ENCODE data around the gene FGF10.

FGF10 gene

DNA sequence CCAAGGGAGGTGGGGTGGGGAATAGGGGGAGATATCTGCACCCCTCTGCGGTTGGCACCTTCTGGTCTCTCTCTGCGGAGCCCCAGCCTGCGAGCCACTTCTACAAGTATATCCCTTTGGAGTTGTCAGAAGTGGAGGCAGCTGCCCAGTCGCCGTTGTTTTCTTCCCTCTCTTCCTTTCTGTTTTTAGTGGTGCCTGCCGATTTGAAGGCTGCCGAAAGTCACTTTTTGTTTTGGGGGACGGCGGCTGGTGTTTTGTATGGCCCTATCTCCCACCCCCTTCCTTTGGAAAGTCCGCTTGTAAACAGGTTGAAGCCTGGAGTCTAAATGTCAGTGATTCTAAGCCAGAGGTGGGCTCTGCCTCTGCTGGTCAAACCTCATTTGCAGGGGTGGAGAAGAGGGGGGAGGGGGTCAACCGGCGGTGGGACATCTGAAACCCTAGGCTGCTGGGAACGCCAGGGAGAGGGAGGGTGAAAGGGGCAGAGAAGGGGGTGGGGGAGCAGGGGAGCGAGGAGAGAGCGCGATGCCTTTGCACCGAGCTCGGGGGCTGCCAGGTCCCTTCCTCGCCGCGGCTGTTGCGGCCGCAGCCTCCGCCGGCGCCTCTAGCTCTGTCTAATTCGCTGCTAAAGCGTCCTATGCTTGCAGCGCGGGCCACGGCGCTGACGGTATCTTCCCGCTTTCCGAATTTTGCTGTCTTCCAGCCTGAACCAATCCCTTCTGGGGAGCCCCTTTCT is at the start of gene FGF10:
TSS of gene FGF10 (minus strand) at position 331 of the 733 bp plus-strand sequence. CDS start 738 bp downstream, outside the sequence.
- H3K27ac Mint-ChIP-seq = no peak within 1 kb of the TSS
- no peak within 1 kb of the TSS for H3K4me3 Mint-ChIP-seq
- peaks cover 42% of the 10 kb centered on the region for H3K27me3 Mint-ChIP-seq
- no peaks in the 10 kb centered on the region for H3K9me3 Mint-ChIP-seq
- no peaks in the 10 kb centered on the region for H3K36me3 Mint-ChIP-seq (ENCODE audit: low read depth)
- no peaks in the 10 kb centered on the region for H3K4me1 Mint-ChIP-seq (ENCODE audit: low read depth)

DNA sequence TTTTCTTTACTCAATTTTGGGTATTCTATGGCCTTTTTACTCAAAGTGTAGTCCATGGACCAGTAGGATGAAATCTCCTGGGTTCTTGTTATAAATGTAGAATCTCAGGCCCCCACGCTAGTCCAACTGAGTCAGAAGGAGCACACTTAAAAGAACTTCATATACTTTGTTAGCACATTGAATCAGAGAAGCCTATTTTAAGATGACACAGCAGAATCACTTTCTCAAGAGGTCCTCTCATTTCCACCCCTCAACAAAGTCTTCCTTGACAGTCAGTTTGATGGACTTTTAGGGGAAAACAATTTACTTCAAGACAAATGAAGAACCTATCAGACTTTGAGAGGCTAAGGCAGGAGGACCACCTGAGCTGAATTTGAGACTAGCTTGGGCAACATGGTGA is 37.7 kb upstream of the FGF10 start:
- no peaks in the 10 kb centered on the region for H3K4me1 Mint-ChIP-seq (ENCODE audit: low read depth)
- no peak overlapping the region for H3K27ac Mint-ChIP-seq
- no peaks in the 10 kb centered on the region for H3K27me3 Mint-ChIP-seq
- H3K36me3 Mint-ChIP-seq (ENCODE audit: low read depth) = no peaks in the 10 kb centered on the region
- no peak overlapping the region for H3K4me3 Mint-ChIP-seq
- peaks cover 7% of the 10 kb centered on the region for H3K9me3 Mint-ChIP-seq

DNA sequence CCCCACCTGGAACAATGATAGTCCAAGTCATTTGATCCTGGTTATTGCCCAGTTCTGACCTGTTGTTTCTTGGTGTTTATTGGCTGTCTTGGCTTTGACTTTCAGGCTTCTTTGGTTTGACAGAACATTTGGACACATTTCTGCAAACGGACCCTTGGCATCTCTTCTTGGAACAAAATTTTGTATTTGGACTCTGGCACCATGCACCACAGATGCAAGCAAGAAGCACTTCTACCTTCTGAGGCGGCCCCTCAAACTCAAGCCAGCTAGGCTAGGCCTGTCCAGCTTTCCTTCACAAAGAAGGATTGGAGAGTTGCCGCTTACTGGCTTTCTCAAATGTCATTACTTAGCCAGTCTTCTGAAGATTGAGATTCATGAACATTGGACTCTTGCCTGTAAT is 23.1 kb upstream of the FGF10 start:
- Mint-ChIP-seq H3K27me3 (no peaks in the 10 kb centered on the region), H3K9me3 (peaks cover 7% of the 10 kb centered on the region), H3K4me1 (ENCODE audit: low read depth) (no peaks in the 10 kb centered on the region)

DNA sequence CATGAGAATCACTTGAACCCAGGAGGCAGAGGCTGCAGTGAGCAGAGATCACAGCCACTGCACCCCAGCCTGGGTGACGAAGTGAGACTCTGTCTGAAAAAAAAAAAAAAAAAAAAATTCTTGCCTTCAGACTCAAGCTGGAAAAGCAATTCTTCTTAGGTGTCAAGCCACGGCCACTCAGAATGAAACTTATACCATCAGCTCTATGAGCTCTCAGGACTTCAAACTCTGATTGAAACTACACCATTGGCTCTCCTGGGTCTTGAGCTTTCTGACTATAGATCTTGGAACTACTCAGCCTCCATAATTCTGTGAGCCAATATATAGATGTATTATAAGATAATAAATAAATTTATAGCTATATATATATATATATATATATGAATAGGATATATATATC is 12.9 kb upstream of the FGF10 start:
- Mint-ChIP-seq H3K9me3 (peaks cover 5% of the 10 kb centered on the region), H3K27ac (no peak overlapping the region), H3K4me3 (no peak overlapping the region), H3K27me3 (no peaks in the 10 kb centered on the region), H3K36me3 (ENCODE audit: low read depth) (no peaks in the 10 kb centered on the region), H3K4me1 (ENCODE audit: low read depth) (no peaks in the 10 kb centered on the region)

More for the DNA sequence above, 23.1 kb upstream of the FGF10 start:
- Mint-ChIP-seq H3K4me3 (no peak overlapping the region), H3K27ac (no peak overlapping the region), H3K36me3 (ENCODE audit: low read depth) (no peaks in the 10 kb centered on the region)

DNA sequence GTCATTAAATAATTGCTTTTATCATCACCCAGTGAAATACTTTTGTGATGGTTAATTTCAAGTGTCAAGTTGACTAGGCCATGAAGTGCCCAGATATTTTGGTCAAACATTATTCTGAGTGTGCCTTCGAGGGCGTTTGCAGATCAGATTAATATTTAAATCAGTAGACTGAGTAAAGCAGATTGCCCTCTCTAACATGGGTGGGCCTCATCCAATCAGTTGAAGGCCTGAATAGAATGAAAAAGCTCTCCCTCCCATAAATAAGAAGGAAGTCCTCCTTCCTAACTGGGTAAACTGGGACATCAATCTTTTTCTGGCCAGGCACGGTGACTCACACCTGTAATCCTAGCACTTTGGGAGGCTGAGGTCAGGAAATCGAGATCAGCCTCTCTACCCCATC is 12.4 kb upstream of the FGF10 start:
- Mint-ChIP-seq H3K4me3 (no peak overlapping the region), H3K4me1 (ENCODE audit: low read depth) (no peaks in the 10 kb centered on the region), H3K27me3 (no peaks in the 10 kb centered on the region)

DNA sequence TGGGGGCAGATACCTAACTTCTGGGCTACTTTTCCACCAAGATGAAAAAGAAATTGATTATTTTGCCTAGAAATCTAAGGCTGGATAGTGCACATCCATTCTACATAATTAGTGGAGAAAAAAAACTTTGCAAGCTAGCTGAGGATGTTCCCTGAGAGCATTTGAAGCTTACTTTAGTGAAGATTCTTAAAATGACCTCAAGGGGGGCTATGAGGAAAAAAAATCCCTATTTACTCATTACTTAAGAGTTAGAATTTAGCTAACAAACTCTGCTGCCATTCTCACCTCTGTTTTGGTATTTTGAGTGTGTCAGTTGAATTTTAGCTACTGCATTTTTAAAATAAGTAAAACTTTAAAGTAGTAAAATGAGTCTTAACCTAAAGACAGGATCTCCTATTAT is 9.2 kb upstream of the FGF10 start:
- no peaks in the 10 kb centered on the region for H3K36me3 Mint-ChIP-seq (ENCODE audit: low read depth)
- H3K4me3 Mint-ChIP-seq = no peak overlapping the region
- H3K4me1 Mint-ChIP-seq (ENCODE audit: low read depth) = no peaks in the 10 kb centered on the region
- H3K27me3 Mint-ChIP-seq = peaks cover 6% of the 10 kb centered on the region
- peaks cover 10% of the 10 kb centered on the region for H3K9me3 Mint-ChIP-seq
- H3K27ac Mint-ChIP-seq = no peak overlapping the region

More for the DNA sequence above, 12.4 kb upstream of the FGF10 start:
- Mint-ChIP-seq H3K27ac (no peak overlapping the region), H3K9me3 (peaks cover 8% of the 10 kb centered on the region), H3K36me3 (ENCODE audit: low read depth) (no peaks in the 10 kb centered on the region)

- H3K27me3 Mint-ChIP-seq = peaks cover 6% of the 10 kb centered on the region
- H3K4me3 Mint-ChIP-seq = no peak overlapping the region
- H3K4me1 Mint-ChIP-seq (ENCODE audit: low read depth) = no peaks in the 10 kb centered on the region
- no peak overlapping the region for H3K27ac Mint-ChIP-seq
- peaks cover 5% of the 10 kb centered on the region for H3K9me3 Mint-ChIP-seq
- H3K36me3 Mint-ChIP-seq (ENCODE audit: low read depth) = no peaks in the 10 kb centered on the region
Observed at GRCh38 chr5:44396312-44396711, 7.1 kb upstream of the FGF10 start.

DNA sequence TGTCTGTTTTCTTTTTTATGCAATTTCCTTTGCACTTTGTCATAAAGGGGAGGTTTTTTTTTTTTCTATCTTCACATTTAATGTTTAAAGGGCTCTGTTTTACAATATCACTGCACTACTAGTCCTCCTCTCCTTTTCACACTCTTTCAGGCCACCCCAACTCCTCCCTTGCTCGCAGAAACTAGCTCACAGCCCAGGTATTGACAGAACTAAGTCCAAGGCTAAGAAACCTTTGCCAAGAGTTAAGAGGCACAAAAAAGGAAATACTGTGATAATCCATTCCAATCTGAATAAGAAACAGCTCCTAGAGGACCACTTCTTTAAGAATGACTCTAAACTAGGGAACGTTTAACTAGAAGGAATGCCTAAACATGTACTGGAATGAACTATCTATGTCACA is 1.1 kb upstream of the FGF10 start:
- Mint-ChIP-seq H3K4me3 (no peak overlapping the region), H3K4me1 (ENCODE audit: low read depth) (no peaks in the 10 kb centered on the region), H3K27me3 (peaks cover 44% of the 10 kb centered on the region), H3K36me3 (ENCODE audit: low read depth) (no peaks in the 10 kb centered on the region), H3K27ac (no peak overlapping the region), H3K9me3 (no peaks in the 10 kb centered on the region)

DNA sequence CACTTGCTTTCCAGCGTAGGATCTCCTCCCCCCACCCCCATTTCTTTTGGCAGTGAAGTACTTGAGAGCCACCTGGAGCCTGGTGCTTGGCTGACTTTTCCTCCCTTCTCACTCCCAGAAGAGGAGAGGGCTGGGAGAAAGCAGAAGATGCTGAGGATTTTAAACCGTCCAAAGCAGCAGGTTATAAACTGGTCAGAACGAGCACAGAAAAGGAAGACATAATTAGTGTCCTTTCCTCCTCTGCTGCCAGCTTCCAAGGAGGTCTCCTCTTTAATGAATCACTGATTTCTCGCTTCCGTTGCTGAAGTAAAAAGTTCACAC is 563 bp upstream of the FGF10 start:
- Mint-ChIP-seq H3K27ac (no peak overlapping the region), H3K4me3 (no peak overlapping the region), H3K27me3 (peaks cover 44% of the 10 kb centered on the region), H3K4me1 (ENCODE audit: low read depth) (no peaks in the 10 kb centered on the region), H3K9me3 (no peaks in the 10 kb centered on the region), H3K36me3 (ENCODE audit: low read depth) (no peaks in the 10 kb centered on the region)

- no peaks in the 10 kb centered on the region for H3K4me1 Mint-ChIP-seq (ENCODE audit: low read depth)
- H3K27ac Mint-ChIP-seq = no peak overlapping the region
- no peaks in the 10 kb centered on the region for H3K36me3 Mint-ChIP-seq (ENCODE audit: low read depth)
- H3K9me3 Mint-ChIP-seq = no peaks in the 10 kb centered on the region
- H3K4me3 Mint-ChIP-seq = no peak overlapping the region
- peaks cover 37% of the 10 kb centered on the region for H3K27me3 Mint-ChIP-seq
Observed at GRCh38 chr5:44388321-44389089, 715 bp downstream of the FGF10 start.

DNA sequence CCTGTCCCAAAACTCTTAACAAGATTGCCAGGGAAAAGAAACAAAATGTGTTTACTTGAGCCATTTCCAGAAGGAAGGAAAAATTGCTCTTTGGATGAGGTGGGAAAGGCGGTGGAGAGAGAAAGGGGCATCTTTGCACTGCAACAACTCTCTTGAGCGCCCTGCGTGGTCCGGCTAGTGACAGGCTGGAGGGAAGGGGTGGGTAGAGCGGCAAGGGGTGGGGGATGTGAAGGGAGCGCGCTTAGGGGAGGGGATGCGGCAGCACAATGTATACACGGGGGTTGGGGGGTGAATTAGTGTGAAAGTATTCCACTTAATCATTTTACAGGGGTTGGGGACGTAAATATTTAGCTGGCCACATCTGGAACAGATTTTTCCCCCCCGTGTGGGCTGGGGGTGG is 1.3 kb downstream of the FGF10 start:
- no peak overlapping the region for H3K27ac Mint-ChIP-seq
- H3K4me1 Mint-ChIP-seq (ENCODE audit: low read depth) = no peaks in the 10 kb centered on the region
- H3K9me3 Mint-ChIP-seq = no peaks in the 10 kb centered on the region
- H3K27me3 Mint-ChIP-seq = peaks cover 37% of the 10 kb centered on the region
- H3K36me3 Mint-ChIP-seq (ENCODE audit: low read depth) = no peaks in the 10 kb centered on the region
- no peak overlapping the region for H3K4me3 Mint-ChIP-seq

DNA sequence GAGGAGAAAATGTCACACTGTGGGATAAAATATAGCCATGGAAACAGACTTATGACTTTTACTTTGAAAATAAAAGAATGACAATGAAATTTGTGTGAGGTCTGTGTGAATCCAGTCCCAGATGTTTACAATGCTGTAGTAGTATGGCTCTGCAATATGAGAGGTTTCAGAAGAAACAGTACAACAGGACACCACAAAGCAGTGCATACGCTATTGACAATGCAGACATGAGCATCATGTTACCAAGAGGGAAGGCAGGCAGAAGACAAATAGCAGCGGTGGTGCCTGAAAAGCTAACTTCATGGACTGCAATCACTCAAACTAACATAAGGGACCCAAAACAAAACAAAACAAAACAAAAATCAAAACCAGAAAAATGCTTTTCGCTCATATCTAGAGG is 1.8 kb downstream of the FGF10 start:
- Mint-ChIP-seq H3K27me3 (peaks cover 37% of the 10 kb centered on the region), H3K9me3 (no peaks in the 10 kb centered on the region), H3K4me1 (ENCODE audit: low read depth) (no peaks in the 10 kb centered on the region), H3K27ac (no peak overlapping the region), H3K36me3 (ENCODE audit: low read depth) (no peaks in the 10 kb centered on the region), H3K4me3 (no peak overlapping the region)

- Mint-ChIP-seq H3K4me1 (ENCODE audit: low read depth) (no peaks in the 10 kb centered on the region), H3K27me3 (peaks cover 32% of the 10 kb centered on the region), H3K9me3 (no peaks in the 10 kb centered on the region), H3K4me3 (no peak overlapping the region), H3K27ac (no peak overlapping the region), H3K36me3 (ENCODE audit: low read depth) (no peaks in the 10 kb centered on the region)
Observed at GRCh38 chr5:44385291-44385900, 3.8 kb downstream of the FGF10 start.

- Mint-ChIP-seq H3K36me3 (ENCODE audit: low read depth) (no peaks in the 10 kb centered on the region), H3K4me1 (ENCODE audit: low read depth) (no peaks in the 10 kb centered on the region), H3K4me3 (no peak overlapping the region), H3K9me3 (peaks cover 1% of the 10 kb centered on the region), H3K27me3 (peaks cover 26% of the 10 kb centered on the region), H3K27ac (no peak overlapping the region)
Observed at GRCh38 chr5:44384816-44385215, 4.4 kb downstream of the FGF10 start.

DNA sequence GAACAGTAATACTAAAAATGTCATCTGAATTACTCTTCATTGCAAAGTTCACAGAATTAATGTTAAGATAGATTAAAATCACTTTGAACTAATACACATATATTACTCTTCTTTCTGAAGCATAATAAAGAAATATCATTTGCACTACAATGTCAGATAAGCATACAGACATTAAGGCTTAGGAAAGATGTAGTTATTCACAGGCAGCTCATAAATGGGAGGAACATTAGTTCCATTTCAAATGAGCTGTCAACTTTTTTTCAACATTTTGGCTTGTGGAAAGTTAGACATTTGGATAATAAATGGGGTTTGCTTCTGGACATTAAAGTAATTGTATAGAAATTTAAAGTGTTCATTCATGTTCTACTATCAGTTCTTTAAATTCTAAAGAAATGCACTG is 6.3 kb downstream of the FGF10 start:
- Mint-ChIP-seq H3K9me3 (peaks cover 4% of the 10 kb centered on the region), H3K27ac (no peak overlapping the region), H3K4me1 (ENCODE audit: low read depth) (no peaks in the 10 kb centered on the region), H3K4me3 (no peak overlapping the region), H3K27me3 (peaks cover 11% of the 10 kb centered on the region), H3K36me3 (ENCODE audit: low read depth) (no peaks in the 10 kb centered on the region)
